NCI-H2171 treated with DMSO at 0.1 percent for 48 hours (cell line): ENCODE results near the gene IRF9.

Source experiments
- DNase-seq: peaks from one replicate; lab custom pipeline; 2025; lab: John Stamatoyannopoulos, UW

IRF9 gene

GRCh38 chr14:24131549-24131966, 29.5 kb upstream of the IRF9 start:
- no peak for DNase-seq

- no peak for DNase-seq
Observed at GRCh38 chr14:24132061-24132685, 28.9 kb upstream of the IRF9 start.

GRCh38 chr14:24132976-24133375, 28.1 kb upstream of the IRF9 start:
- no peak for DNase-seq

- no peak for DNase-seq
Observed at GRCh38 chr14:24133735-24134134, 27.3 kb upstream of the IRF9 start.

GRCh38 chr14:24135584-24135833, 25.6 kb upstream of the IRF9 start:
- DNase-seq, result no peak

- peak; percentile 91 for DNase-seq
Observed at GRCh38 chr14:24135834-24136683, 25.0 kb upstream of the IRF9 start, which contains the start of gene PSME1. Gene PSME1 (plus strand): TSS chr14:24136194. CDS start chr14:24136263, 69 bp downstream.

- DNase-seq, result no peak
Observed at GRCh38 chr14:24136684-24137528, 24.2 kb upstream of the IRF9 start.

GRCh38 chr14:24137529-24138395, 23.3 kb upstream of the IRF9 start:
- DNase-seq, result no peak

GRCh38 chr14:24138396-24139271, 22.4 kb upstream of the IRF9 start:
- no peak for DNase-seq

- no peak for DNase-seq
Observed at GRCh38 chr14:24139272-24139934, 21.7 kb upstream of the IRF9 start.

- peak; percentile 100 for DNase-seq
Observed at GRCh38 chr14:24141097-24141880, 19.8 kb upstream of the IRF9 start, which contains the start of gene EMC9. Gene EMC9 (minus strand): TSS chr14:24141591. CDS start chr14:24141304, 287 bp downstream.

GRCh38 chr14:24143511-24143910, 17.6 kb upstream of the IRF9 start:
- no peak for DNase-seq

GRCh38 chr14:24144451-24144850, 16.6 kb upstream of the IRF9 start:
- DNase-seq, result no peak

GRCh38 chr14:24145219-24145618, 15.8 kb upstream of the IRF9 start:
- DNase-seq, result no peak

- no peak for DNase-seq
Observed at GRCh38 chr14:24145690-24146452, 15.2 kb upstream of the IRF9 start.

- peak; percentile 94 for DNase-seq
Observed at GRCh38 chr14:24146453-24146977, 14.6 kb upstream of the IRF9 start, which contains the start of gene PSME2. Gene PSME2 (minus strand): TSS chr14:24146610. CDS start chr14:24146581, 29 bp downstream.

GRCh38 chr14:24146978-24147760, 13.9 kb upstream of the IRF9 start, which contains the start of gene RNF31:
Gene RNF31 (plus strand): TSS chr14:24147498. CDS start chr14:24147699, 201 bp downstream.
- peak; percentile 99 for DNase-seq
